ENCODE data around the gene MGST3. TPM values are rescaled to one million over a fixed set of nuclear protein-coding genes. Genes with fewer than 3 reads are reported as not detected.
"Not testable (repeated sequence)": the region's sequence is repeated elsewhere in the genome, so short reads cannot be mapped to it uniquely, and the experiment has no call there.

The MGST3 gene
- total RNA-seq, 1 experiment from 2014 or later, result 87.7 TPM

DNA sequence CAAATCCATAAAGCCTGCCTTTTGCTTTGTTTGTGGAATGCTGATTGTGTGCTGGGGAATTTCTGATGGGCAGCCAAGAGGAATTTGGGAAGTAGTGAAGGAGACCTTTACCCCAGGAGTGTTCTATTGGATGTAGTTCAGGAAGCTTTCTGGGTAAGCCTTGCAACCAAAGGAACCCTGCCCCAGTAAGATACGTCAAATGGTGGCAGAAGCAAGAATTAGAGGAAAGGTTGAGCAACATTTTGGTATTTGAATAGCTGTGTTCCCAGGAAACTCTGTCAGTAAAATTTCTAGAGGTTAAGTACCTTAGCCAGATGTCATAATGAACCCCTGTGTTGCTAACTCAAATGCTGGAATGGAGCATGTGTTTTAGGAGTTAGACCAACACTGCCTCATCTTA is 6.4 kb downstream of the MGST3 start:
- Histone ChIP-seq H4K5ac (ENCODE audit: insufficient read length, low read depth, low read length) (no peak overlapping the region), H2BK15ac (ENCODE audit: low read depth, low read length) (no peak overlapping the region), H2BK5ac (ENCODE audit: insufficient read length, low read length) (no peak overlapping the region), H3K4me1 (ENCODE audit: insufficient read depth, low read length) (0 out of 2 replicates have a peak, but pooled peaks cover 5% of the 10 kb centered on the region), H4K20me1 (ENCODE audit: control insufficient read depth, insufficient read depth, insufficient read length) (no peaks in the 10 kb centered on the region), H3K9me3 (ENCODE audit: control insufficient read depth, low read depth, low read length) (no peaks in the 10 kb centered on the region), H4K8ac (replicated peaks; ENCODE audit: insufficient read length, low read depth, low read length) (no peak overlapping the region), H3K56ac (ENCODE audit: insufficient read length, low read depth, low read length) (no peak overlapping the region), H3K18ac (ENCODE audit: insufficient read length, low read depth, low read length) (no peak overlapping the region), H3K27me3 (ENCODE audit: insufficient read depth, low read length) (no peaks in the 10 kb centered on the region), H3K79me1 (ENCODE audit: insufficient read depth, low read depth, low read length, poor library complexity, severe bottlenecking) (peaks cover 2% of the 10 kb centered on the region), H3K9ac (ENCODE audit: extremely low read depth, insufficient read length, low read length) (no peak overlapping the region), H2BK120ac (ENCODE audit: low read depth, low read length, poor library complexity, severe bottlenecking) (no peak overlapping the region), H3K23ac (ENCODE audit: insufficient read length, low read depth, low read length) (no peak overlapping the region), H3K4ac (ENCODE audit: low read depth, low read length) (no peak overlapping the region), H2BK12ac (ENCODE audit: insufficient read length, low read depth, low read length) (no peak overlapping the region), H3T11ph (ENCODE audit: low read length) (no peak overlapping the region), H2AK5ac (ENCODE audit: insufficient read length, low read length) (no peak overlapping the region), H3K79me2 (ENCODE audit: insufficient read depth, low read length) (peaks cover 3% of the 10 kb centered on the region; the same call in 1 of the 2 replicates), H3K27ac (ENCODE audit: insufficient read length, low read depth, low read length) (no peak overlapping the region), H3K23me2 (ENCODE audit: insufficient read length, low read depth, low read length, poor library complexity, severe bottlenecking) (no peaks in the 10 kb centered on the region), H3K14ac (ENCODE audit: insufficient read depth, low read length) (no peak overlapping the region), H2AFZ (ENCODE audit: low read length) (no peak overlapping the region), H2BK20ac (ENCODE audit: low read depth, low read length, poor library complexity, severe bottlenecking) (no peak overlapping the region), H4K91ac (ENCODE audit: insufficient read length, low read depth, low read length) (no peak overlapping the region), H3K4me2 (ENCODE audit: insufficient read depth, insufficient read length, low read length) (no peak overlapping the region)
- H3K4me1 Mint-ChIP-seq, result peaks cover 38 to 47% of the 10 kb centered on the region in 2 experiments
- WGBS (ENCODE audit: extremely low coverage, insufficient read length, low lambda C conversion rate), result no CpG with 5 or more reads among the region's 1 CpG
- TF ChIP-seq, protein P1, sequence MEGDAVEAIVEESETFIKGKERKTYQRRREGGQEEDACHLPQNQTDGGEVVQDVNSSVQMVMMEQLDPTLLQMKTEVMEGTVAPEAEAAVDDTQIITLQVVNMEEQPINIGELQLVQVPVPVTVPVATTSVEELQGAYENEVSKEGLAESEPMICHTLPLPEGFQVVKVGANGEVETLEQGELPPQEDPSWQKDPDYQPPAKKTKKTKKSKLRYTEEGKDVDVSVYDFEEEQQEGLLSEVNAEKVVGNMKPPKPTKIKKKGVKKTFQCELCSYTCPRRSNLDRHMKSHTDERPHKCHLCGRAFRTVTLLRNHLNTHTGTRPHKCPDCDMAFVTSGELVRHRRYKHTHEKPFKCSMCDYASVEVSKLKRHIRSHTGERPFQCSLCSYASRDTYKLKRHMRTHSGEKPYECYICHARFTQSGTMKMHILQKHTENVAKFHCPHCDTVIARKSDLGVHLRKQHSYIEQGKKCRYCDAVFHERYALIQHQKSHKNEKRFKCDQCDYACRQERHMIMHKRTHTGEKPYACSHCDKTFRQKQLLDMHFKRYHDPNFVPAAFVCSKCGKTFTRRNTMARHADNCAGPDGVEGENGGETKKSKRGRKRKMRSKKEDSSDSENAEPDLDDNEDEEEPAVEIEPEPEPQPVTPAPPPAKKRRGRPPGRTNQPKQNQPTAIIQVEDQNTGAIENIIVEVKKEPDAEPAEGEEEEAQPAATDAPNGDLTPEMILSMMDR (conservative IDR thresholded peaks at IDR 0.05), result no peak
- H3K9me3 Mint-ChIP-seq, result no peaks in the 10 kb centered on the region
- H3K27me3 Mint-ChIP-seq (ENCODE audit: low read depth), result no peaks in the 10 kb centered on the region
- DNase-seq, result no peak
- H3K36me3 Mint-ChIP-seq (ENCODE audit: insufficient read depth in 1 of 3, low read depth in 3 of 3), result peaks cover 3 to 5% (median 5%) of the 10 kb centered on the region in 3 experiments; a peak in 3 of 7 replicates
- H3K4me3 Mint-ChIP-seq, result no peak overlapping the region
- H3K27ac Mint-ChIP-seq, result no peak overlapping the region; a peak in 1 of 7 replicates

DNA sequence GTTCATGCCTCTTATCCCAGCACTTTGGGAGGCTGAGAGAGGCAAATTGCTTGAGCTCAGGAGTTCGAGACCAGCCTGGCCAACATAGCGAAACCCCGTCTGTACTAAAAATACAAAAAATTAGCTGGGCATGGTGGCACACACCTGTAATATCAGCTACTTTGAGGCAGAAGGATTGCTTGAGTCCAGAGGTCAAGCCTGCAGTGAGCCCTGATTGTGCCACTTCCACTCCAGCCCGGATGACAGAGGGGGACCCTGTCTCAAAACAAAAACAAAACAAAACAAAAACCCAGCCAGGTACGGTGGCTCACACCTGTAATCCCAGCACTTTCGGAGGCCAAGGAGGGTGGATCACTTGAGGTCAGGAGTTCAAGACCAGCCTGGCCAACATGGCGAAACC is 7.2 kb downstream of the MGST3 start:
- H2AK5ac ChIP-seq (ENCODE audit: insufficient read length, low read length); H2BK20ac ChIP-seq (ENCODE audit: low read depth, low read length, poor library complexity, severe bottlenecking); H3K56ac ChIP-seq (ENCODE audit: insufficient read length, low read depth, low read length); H3K23ac ChIP-seq (ENCODE audit: insufficient read length, low read depth, low read length); H3K18ac ChIP-seq (ENCODE audit: insufficient read length, low read depth, low read length); H4K5ac ChIP-seq (ENCODE audit: insufficient read length, low read depth, low read length); H3K27me3 ChIP-seq (ENCODE audit: insufficient read depth, low read length); H4K8ac ChIP-seq (replicated peaks; ENCODE audit: insufficient read length, low read depth, low read length); H3K79me2 ChIP-seq (ENCODE audit: insufficient read depth, low read length); H4K20me1 ChIP-seq (ENCODE audit: control insufficient read depth, insufficient read depth, insufficient read length); H2BK120ac ChIP-seq (ENCODE audit: low read depth, low read length, poor library complexity, severe bottlenecking); H3K27me3 Mint-ChIP-seq (ENCODE audit: low read depth); DNase-seq; H3K9me3 Mint-ChIP-seq; H3K23me2 ChIP-seq (ENCODE audit: insufficient read length, low read depth, low read length, poor library complexity, severe bottlenecking); H3K4me2 ChIP-seq (ENCODE audit: insufficient read depth, insufficient read length, low read length); H3K4me1 ChIP-seq (ENCODE audit: insufficient read depth, low read length); H3K14ac ChIP-seq (ENCODE audit: insufficient read depth, low read length); H2AFZ ChIP-seq (ENCODE audit: low read length); H3T11ph ChIP-seq (ENCODE audit: low read length); H2BK12ac ChIP-seq (ENCODE audit: insufficient read length, low read depth, low read length); H3K4me3 Mint-ChIP-seq; H3K36me3 Mint-ChIP-seq (ENCODE audit: insufficient read depth in 1 of 3, low read depth in 3 of 3); H4K91ac ChIP-seq (ENCODE audit: insufficient read length, low read depth, low read length); H2BK15ac ChIP-seq (ENCODE audit: low read depth, low read length); H2BK5ac ChIP-seq (ENCODE audit: insufficient read length, low read length); H3K4ac ChIP-seq (ENCODE audit: low read depth, low read length); H3K9me3 ChIP-seq (ENCODE audit: control insufficient read depth, low read depth, low read length); H3K79me1 ChIP-seq (ENCODE audit: insufficient read depth, low read depth, low read length, poor library complexity, severe bottlenecking); H3K27ac ChIP-seq (ENCODE audit: insufficient read length, low read depth, low read length); H3K9ac ChIP-seq (ENCODE audit: extremely low read depth, insufficient read length, low read length): not testable (repeated sequence)
- 0 out of 7 replicates have a peak overlapping the region, but pooled peaks of 1 of the 3 experiments have one; percentile 33 for H3K27ac Mint-ChIP-seq
- peaks cover 30 to 39% of the 10 kb centered on the region in 2 experiments for H3K4me1 Mint-ChIP-seq
- no CpG with 5 or more reads among the region's 7 CpGs for WGBS (ENCODE audit: extremely low coverage, insufficient read length, low lambda C conversion rate)

Data from H9 (cell line).